ENCODE results near the gene PHC2.
A peak's percentile ranks its signal among the peaks of the same experiment; 100 is the strongest.

Gene PHC2

GRCh38 chr1:33446590-33446989, 15.7 kb upstream of the PHC2 start:
- no peak for DNase-seq (ENCODE audit: low spot score)

GRCh38 chr1:33445108-33445507, 14.2 kb upstream of the PHC2 start:
- DNase-seq (ENCODE audit: low spot score): no peak

GRCh38 chr1:33443705-33444180, 12.8 kb upstream of the PHC2 start:
- no peak for DNase-seq (ENCODE audit: low spot score)

GRCh38 chr1:33443080-33443704, 12.3 kb upstream of the PHC2 start:
- DNase-seq (ENCODE audit: low spot score): no peak

GRCh38 chr1:33442141-33442540, 11.2 kb upstream of the PHC2 start:
- peak; percentile 45 for DNase-seq (ENCODE audit: low spot score)

GRCh38 chr1:33441088-33441745, 10.3 kb upstream of the PHC2 start:
- DNase-seq (ENCODE audit: low spot score): no peak

GRCh38 chr1:33439662-33440061, 8.8 kb upstream of the PHC2 start:
- DNase-seq (ENCODE audit: low spot score): no peak

- DNase-seq (ENCODE audit: low spot score): no peak
Observed at GRCh38 chr1:33438364-33439160, 7.7 kb upstream of the PHC2 start.

- DNase-seq (ENCODE audit: low spot score): no peak
Observed at GRCh38 chr1:33436557-33437285, 5.8 kb upstream of the PHC2 start.

- DNase-seq (ENCODE audit: low spot score): no peak
Observed at GRCh38 chr1:33435096-33435820, 4.4 kb upstream of the PHC2 start.

- DNase-seq (ENCODE audit: low spot score): no peak
Observed at GRCh38 chr1:33434363-33434750, 3.5 kb upstream of the PHC2 start.

- no peak for DNase-seq (ENCODE audit: low spot score)
Observed at GRCh38 chr1:33433509-33434362, 2.8 kb upstream of the PHC2 start.

GRCh38 chr1:33429856-33430691, 821 bp downstream of the PHC2 start:
- no peak for DNase-seq (ENCODE audit: low spot score)

- DNase-seq (ENCODE audit: low spot score): no peak
Observed at GRCh38 chr1:33429332-33429731, 1.6 kb downstream of the PHC2 start.

- DNase-seq (ENCODE audit: low spot score): no peak
Observed at GRCh38 chr1:33428661-33429060, 2.2 kb downstream of the PHC2 start.

GRCh38 chr1:33426916-33427315, 4.0 kb downstream of the PHC2 start:
- DNase-seq (ENCODE audit: low spot score): no peak

- no peak for DNase-seq (ENCODE audit: low spot score)
Observed at GRCh38 chr1:33425900-33426299, 5.0 kb downstream of the PHC2 start.

- DNase-seq (ENCODE audit: low spot score): no peak
Observed at GRCh38 chr1:33424610-33425009, 6.3 kb downstream of the PHC2 start.

GRCh38 chr1:33424205-33424604, 6.7 kb downstream of the PHC2 start:
- no peak for DNase-seq (ENCODE audit: low spot score)
